ENCODE data around the gene TXK.

DNA sequence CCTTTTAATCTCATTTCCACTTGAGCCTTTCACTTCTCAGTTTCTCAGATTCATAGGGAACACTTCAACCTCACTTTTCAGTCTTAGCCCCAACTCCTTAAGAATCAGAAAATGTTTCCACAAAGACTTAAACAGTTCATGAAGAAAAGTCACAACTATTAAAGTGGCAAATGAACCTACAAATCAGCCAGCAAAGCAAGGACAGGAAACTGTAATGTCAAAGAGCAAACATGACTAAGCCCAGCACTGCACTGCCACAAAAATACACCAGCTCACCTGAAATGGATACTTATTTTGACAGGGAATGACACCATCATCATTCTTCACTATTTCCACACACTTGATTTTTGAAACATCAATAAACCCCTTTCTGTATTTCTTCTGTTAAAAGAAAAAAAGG lies 41.8 kb upstream of the TXK start:
- TF ChIP-seq, protein P1, sequence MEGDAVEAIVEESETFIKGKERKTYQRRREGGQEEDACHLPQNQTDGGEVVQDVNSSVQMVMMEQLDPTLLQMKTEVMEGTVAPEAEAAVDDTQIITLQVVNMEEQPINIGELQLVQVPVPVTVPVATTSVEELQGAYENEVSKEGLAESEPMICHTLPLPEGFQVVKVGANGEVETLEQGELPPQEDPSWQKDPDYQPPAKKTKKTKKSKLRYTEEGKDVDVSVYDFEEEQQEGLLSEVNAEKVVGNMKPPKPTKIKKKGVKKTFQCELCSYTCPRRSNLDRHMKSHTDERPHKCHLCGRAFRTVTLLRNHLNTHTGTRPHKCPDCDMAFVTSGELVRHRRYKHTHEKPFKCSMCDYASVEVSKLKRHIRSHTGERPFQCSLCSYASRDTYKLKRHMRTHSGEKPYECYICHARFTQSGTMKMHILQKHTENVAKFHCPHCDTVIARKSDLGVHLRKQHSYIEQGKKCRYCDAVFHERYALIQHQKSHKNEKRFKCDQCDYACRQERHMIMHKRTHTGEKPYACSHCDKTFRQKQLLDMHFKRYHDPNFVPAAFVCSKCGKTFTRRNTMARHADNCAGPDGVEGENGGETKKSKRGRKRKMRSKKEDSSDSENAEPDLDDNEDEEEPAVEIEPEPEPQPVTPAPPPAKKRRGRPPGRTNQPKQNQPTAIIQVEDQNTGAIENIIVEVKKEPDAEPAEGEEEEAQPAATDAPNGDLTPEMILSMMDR (IDR thresholded peaks at IDR 0.05), result no peak
- TF ChIP-seq POLR2A (IDR thresholded peaks at IDR 0.05), result no peak
